ENCODE data around the gene UBA5. TPM values are rescaled to one million over a fixed set of nuclear protein-coding genes. Genes with fewer than 3 reads are reported as not detected.
A peak's percentile ranks its signal among the peaks of the same experiment; 100 is the strongest.

UBA5 gene
- total and polyA plus RNA-seq, 2 of the 13 experiments (the other 11 are each of a cell fraction or from before 2014, with no cell fraction given) = 30.2 to 46.8 TPM

- TF ChIP-seq BCL3 (CRISPR knock-in tag; IDR thresholded peaks at IDR 0.05) (peak; percentile 63; the same call in 1 of the 2 replicates), ZNF460 (CRISPR knock-in tag; IDR thresholded peaks at IDR 0.05; ENCODE audit: borderline replicate concordance) (no peak), ZNF547 (CRISPR knock-in tag; IDR thresholded peaks at IDR 0.05) (peak; percentile 62; the same call in 1 of the 2 replicates), ZNF7 (CRISPR knock-in tag; IDR thresholded peaks at IDR 0.05) (no peak), ZBTB38 (CRISPR knock-in tag; IDR thresholded peaks at IDR 0.05) (0 out of 2 replicates have a peak, but pooled peaks have one; percentile 15), KAT7 (CRISPR knock-in tag; IDR thresholded peaks at IDR 0.05; ENCODE audit: borderline replicate concordance) (peak; percentile 95; the same call in 1 of the 2 replicates), ZNF616 (CRISPR knock-in tag; IDR thresholded peaks at IDR 0.05; ENCODE audit: low read depth) (0 out of 2 replicates have a peak, but pooled peaks have one; percentile 43), ZUFSP (CRISPR knock-in tag; IDR thresholded peaks at IDR 0.05; ENCODE audit: borderline replicate concordance) (no peak), ZNF331 (CRISPR knock-in tag; IDR thresholded peaks at IDR 0.05) (peak; percentile 24; the same call in 1 of the 2 replicates), PHF20 (CRISPR knock-in tag; IDR thresholded peaks at IDR 0.05) (peak; percentile 78), MAZ (IDR thresholded peaks at IDR 0.05; ENCODE audit: borderline replicate concordance, low read depth, low read length) (no peak), MAZ (CRISPR knock-in tag; IDR thresholded peaks at IDR 0.05; ENCODE audit: low read depth) (0 out of 2 replicates have a peak, but pooled peaks have one; percentile 59), ZFX (CRISPR knock-in tag; IDR thresholded peaks at IDR 0.05; ENCODE audit: low read depth) (peak; percentile 95), ZNF143 (CRISPR knock-in tag; IDR thresholded peaks at IDR 0.05) (peak; percentile 46), ZNF543 (CRISPR knock-in tag; IDR thresholded peaks at IDR 0.05) (no peak), ZNF362 (CRISPR knock-in tag; IDR thresholded peaks at IDR 0.05; ENCODE audit: borderline replicate concordance) (no peak), HNRNPL (IDR thresholded peaks at IDR 0.05; ENCODE audit: low read depth, low read length) (0 out of 2 replicates have a peak, but pooled peaks have one; percentile 46), GABPB1 (CRISPR knock-in tag; IDR thresholded peaks at IDR 0.05) (peak; percentile 98), ZNF317 (CRISPR knock-in tag; IDR thresholded peaks at IDR 0.05) (peak; percentile 62; the same call in 1 of the 2 replicates), ZNF253 (CRISPR knock-in tag; IDR thresholded peaks at IDR 0.05; ENCODE audit: borderline replicate concordance) (0 out of 2 replicates have a peak, but pooled peaks have one; percentile 24), RARG (CRISPR knock-in tag; IDR thresholded peaks at IDR 0.05; ENCODE audit: low read depth) (no peak), HNRNPK (IDR thresholded peaks at IDR 0.05; ENCODE audit: low read depth, low read length, poor library complexity, severe bottlenecking) (no peak), IRF9 (CRISPR knock-in tag; IDR thresholded peaks at IDR 0.05; ENCODE audit: borderline replicate concordance) (peak; percentile 74; the same call in 1 of the 2 replicates), KDM5A (IDR thresholded peaks at IDR 0.05; ENCODE audit: borderline replicate concordance, low read length) (peak; percentile 97), KMT2A (CRISPR knock-in tag; IDR thresholded peaks at IDR 0.05) (peak; percentile 95)
These were observed at the start of gene UBA5 (continued) for GRCh38 chr3:132660052-132660810.

Measured in HepG2 (cell line).